Endothelial cell of umbilical vein (primary cell): ENCODE measurements around the gene DENND1A. TPM values are rescaled to one million over a fixed set of nuclear protein-coding genes. Genes with fewer than 3 reads are reported as not detected.

Source experiments
- BruUV-seq: library from RNA; stranded (reverse); fragments of 400-500 nt; replicated peaks from 2 replicates; lab custom pipeline; 2021; lab: Mats Ljungman, UMichigan
- CTCF ChIA-PET: fragments of 300-600, 350-600 bp; sonication (Branson Sonifier 250); formaldehyde crosslinking; loops from one replicate; lab custom pipeline; 2021; ENCODE audit warnings: antibody characterized with exemption, inconsistent platforms; lab: Charles Lee
- POLR2A ChIA-PET: fragments of 300-600, 350-600 bp; sonication (Branson Sonifier 250); formaldehyde crosslinking; loops from one replicate; lab custom pipeline; 2021; ENCODE audit warnings: antibody characterized with exemption, inconsistent platforms; lab: Charles Lee
- DNase-seq: peaks from one replicate; pipeline ENCODE4 v3.0.0-alpha.2; 2011; ENCODE audit warnings: low read depth, low spot score
- FAIRE-seq: peaks from 2 replicates; lab custom pipeline; 2011; peaks lifted over from hg19 to GRCh38; lab: Jason Lieb, UNC
- H2AFZ ChIP-seq: 2 replicates; pipeline ENCODE4 v1.6.0; 2012; ENCODE audit warnings: low read depth, low read length, control low read depth, inconsistent platforms
- H3K27ac ChIP-seq: 2 replicates; pipeline ENCODE4 v1.5.1; 2011; ENCODE audit warnings: low read depth, mild to moderate bottlenecking, control low read depth, low read length, moderate library complexity; ENCODE audit not compliant: insufficient read depth
- H3K27me3 ChIP-seq, 2 experiments: 2 replicates each; pipeline versions ENCODE4 v1.6.0 to v1.6.1; 2011; ENCODE audit warnings: low read length in 2 of 2, mixed read lengths in 1 of 2; ENCODE audit not compliant: control insufficient read depth in 2 of 2, insufficient read depth in 2 of 2
- H3K36me3 ChIP-seq, 2 experiments: 2 replicates in 1 of 2; 3 replicates in 1 of 2; pipeline ENCODE4 v1.5.1; 2011; ENCODE audit warnings: low read length in 2 of 2, mild to moderate bottlenecking in 1 of 2, moderate library complexity in 1 of 2; ENCODE audit not compliant: control insufficient read depth in 2 of 2, insufficient read depth in 2 of 2; ENCODE audit errors: extremely low read depth in 1 of 2
- H3K4me1 ChIP-seq: 3 replicates; pipeline ENCODE4 v1.5.1; 2011; ENCODE audit warnings: mild to moderate bottlenecking, low read length; ENCODE audit not compliant: control insufficient read depth, insufficient read depth; ENCODE audit errors: extremely low read depth
- H3K4me2 ChIP-seq: 2 replicates; pipeline ENCODE4 v1.6.1; 2011; ENCODE audit warnings: low read length, control low read depth, mixed read lengths; ENCODE audit not compliant: insufficient read depth
- H3K4me3 ChIP-seq, 3 experiments: fragments of 200-600 bp in 1 of 3; sonication (generic), shearing (Covaris generic) in 1 of 3; replicated peaks in 1 of 3; 2 replicates each; pipeline ENCODE4 v1.5.1; 2011 to 2016; ENCODE audit warnings: control low read depth in 3 of 3, low read length in 3 of 3, mild to moderate bottlenecking in 2 of 3, inconsistent platforms in 1 of 3, low read depth in 1 of 3, moderate library complexity in 1 of 3; ENCODE audit not compliant: insufficient read depth in 1 of 3
- H3K79me2 ChIP-seq: 2 replicates; pipeline ENCODE4 v1.6.0; 2012; ENCODE audit warnings: low read length, inconsistent platforms; ENCODE audit not compliant: control insufficient read depth, insufficient read depth
- H3K9ac ChIP-seq: replicated peaks from 2 replicates; pipeline ENCODE3; 2011; ENCODE audit warnings: low read length, control low read depth; ENCODE audit not compliant: insufficient read depth; ENCODE audit errors: extremely low read depth
- H3K9me1 ChIP-seq: replicated peaks from 3 replicates; pipeline ENCODE4 v1.6.0; 2011; ENCODE audit warnings: mild to moderate bottlenecking, low read length; ENCODE audit not compliant: control insufficient read depth, insufficient read depth; ENCODE audit errors: extremely low read depth
- H3K9me3 ChIP-seq: replicated peaks from 2 replicates; pipeline ENCODE4 v1.5.1; 2012; ENCODE audit warnings: low read length, inconsistent platforms; ENCODE audit not compliant: control insufficient read depth, insufficient read depth
- H4K20me1 ChIP-seq: replicated peaks from 2 replicates; pipeline ENCODE3; 2011; ENCODE audit warnings: mild to moderate bottlenecking, low read length; ENCODE audit not compliant: control insufficient read depth, insufficient read depth; ENCODE audit errors: extremely low read depth
- EZH2 ChIP-seq: IDR thresholded peaks from 2 replicates; pipeline ENCODE4 v1.6.1; 2012; ENCODE audit warnings: borderline replicate concordance, low read depth, mild to moderate bottlenecking, moderate library complexity, low read length, inconsistent platforms; ENCODE audit not compliant: severe bottlenecking
- FOS ChIP-seq: IDR thresholded peaks from 2 replicates; pipeline ENCODE4 v1.6.1; 2011; ENCODE audit warnings: mild to moderate bottlenecking, low read length, moderate library complexity, borderline replicate concordance; ENCODE audit not compliant: insufficient read depth
- GATA2 ChIP-seq: IDR thresholded peaks from 2 replicates; pipeline ENCODE4 v1.7.0; 2011; ENCODE audit warnings: low read depth, mild to moderate bottlenecking, moderate library complexity, mixed read lengths, low read length; ENCODE audit not compliant: insufficient read length, insufficient read depth
- JUN ChIP-seq: IDR thresholded peaks from 2 replicates; pipeline ENCODE4 v1.6.1; 2011; ENCODE audit warnings: borderline replicate concordance, low read depth; ENCODE audit not compliant: insufficient read length, insufficient read depth
- MYC ChIP-seq: IDR thresholded peaks from one replicate; pipeline ENCODE4 v1.6.1; 2011; ENCODE audit warnings: mild to moderate bottlenecking, low read depth, low read length
- POLR2A ChIP-seq: IDR thresholded peaks from 2 replicates; pipeline ENCODE4 v1.6.1; 2012; ENCODE audit warnings: low read depth, mild to moderate bottlenecking, control low read depth, low read length
- POLR2AphosphoS5 ChIP-seq: IDR thresholded peaks from 2 replicates; pipeline ENCODE4 v1.6.1; 2012; ENCODE audit warnings: low read depth, mild to moderate bottlenecking, control low read depth, low read length, moderate library complexity; ENCODE audit not compliant: insufficient read depth
- dilution Hi-C: fragments of 300-500 bp; cut with MboI; formaldehyde crosslinking; loops from one replicate; pipeline ENCODE4 v1.15.0; 2019; ENCODE audit warnings: low sequenced_read_pairs; ENCODE audit not compliant: extremely low pct_ligation_motif_present
- intact Hi-C: fragments of 100-400 bp; cut with micrococcal nuclease; formaldehyde crosslinking; loops from one replicate; pipeline ENCODE4 v1.10.0; 2022
- polyA plus RNA-seq, 4 experiments: library from polyadenylated mRNA; depleted of rRNA in 3 of 4; stranded (reverse) in 3 of 4; unstranded in 1 of 4; fragments of >200 nt; gene quantifications; 2 replicates each; pipeline versions ENCODE4 v1.2.1 to v1.2.3, GENCODE V29; 2011 to 2012; ENCODE audit warnings: missing spikeins in 1 of 4
- total RNA-seq: library from RNA; stranded (reverse); gene quantifications from 2 replicates; pipeline ENCODE4 v1.2.3, GENCODE V29; 2021
- TF ChIP-seq, protein P1 (sequence below), 2 donors: IDR thresholded peaks; 1 replicate in 1 of 2; 2 replicates in 1 of 2; pipeline ENCODE4 v1.5.1; 2011; ENCODE audit warnings: low read length in 2 of 2, mild to moderate bottlenecking in 2 of 2, moderate library complexity in 2 of 2, control low read depth in 1 of 2, inconsistent platforms in 1 of 2, low read depth in 1 of 2; ENCODE audit not compliant: insufficient read depth in 1 of 2; ENCODE audit errors: extremely low read depth in 1 of 2
- TF ChIP-seq, protein P2 (sequence below): IDR thresholded peaks from 2 replicates; pipeline ENCODE4 v1.6.1; 2011; ENCODE audit not compliant: insufficient read depth, insufficient read length

The DENND1A gene
- total and polyA plus RNA-seq, 2 donors (not counting 3 experiments of a cell fraction or from before 2014, with no cell fraction given) = 18.5 to 24.5 TPM

- no peak overlapping the region for H3K27ac ChIP-seq
- no peaks in the 10 kb centered on the region for H3K79me2 ChIP-seq
- H3K27me3 ChIP-seq = no peaks in the 10 kb centered on the region
- H3K4me1 ChIP-seq = no peaks in the 10 kb centered on the region
- no peaks in the 10 kb centered on the region for H3K9me1 ChIP-seq
- H4K20me1 ChIP-seq = no peaks in the 10 kb centered on the region
- dilution Hi-C loops = no loop called here
- no peak for FAIRE-seq
- H3K4me2 ChIP-seq = no peak overlapping the region
- no peak for TF ChIP-seq POLR2A
- TF ChIP-seq POLR2AphosphoS5 = no peak
- TF ChIP-seq GATA2 = no peak
- no peak for TF ChIP-seq FOS
- TF ChIP-seq, protein P1, sequence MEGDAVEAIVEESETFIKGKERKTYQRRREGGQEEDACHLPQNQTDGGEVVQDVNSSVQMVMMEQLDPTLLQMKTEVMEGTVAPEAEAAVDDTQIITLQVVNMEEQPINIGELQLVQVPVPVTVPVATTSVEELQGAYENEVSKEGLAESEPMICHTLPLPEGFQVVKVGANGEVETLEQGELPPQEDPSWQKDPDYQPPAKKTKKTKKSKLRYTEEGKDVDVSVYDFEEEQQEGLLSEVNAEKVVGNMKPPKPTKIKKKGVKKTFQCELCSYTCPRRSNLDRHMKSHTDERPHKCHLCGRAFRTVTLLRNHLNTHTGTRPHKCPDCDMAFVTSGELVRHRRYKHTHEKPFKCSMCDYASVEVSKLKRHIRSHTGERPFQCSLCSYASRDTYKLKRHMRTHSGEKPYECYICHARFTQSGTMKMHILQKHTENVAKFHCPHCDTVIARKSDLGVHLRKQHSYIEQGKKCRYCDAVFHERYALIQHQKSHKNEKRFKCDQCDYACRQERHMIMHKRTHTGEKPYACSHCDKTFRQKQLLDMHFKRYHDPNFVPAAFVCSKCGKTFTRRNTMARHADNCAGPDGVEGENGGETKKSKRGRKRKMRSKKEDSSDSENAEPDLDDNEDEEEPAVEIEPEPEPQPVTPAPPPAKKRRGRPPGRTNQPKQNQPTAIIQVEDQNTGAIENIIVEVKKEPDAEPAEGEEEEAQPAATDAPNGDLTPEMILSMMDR (IDR thresholded peaks at IDR 0.05; ENCODE audit: extremely low read depth in 1 of 2, insufficient read depth in 1 of 2, low read depth in 1 of 2, low read length in 2 of 2) = no peak
- no peak for TF ChIP-seq JUN
- no peak for TF ChIP-seq MYC
- TF ChIP-seq, protein P2, sequence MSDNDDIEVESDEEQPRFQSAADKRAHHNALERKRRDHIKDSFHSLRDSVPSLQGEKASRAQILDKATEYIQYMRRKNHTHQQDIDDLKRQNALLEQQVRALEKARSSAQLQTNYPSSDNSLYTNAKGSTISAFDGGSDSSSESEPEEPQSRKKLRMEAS = no peak
- TF ChIP-seq EZH2 = no peak
- intact Hi-C loops = no loop called here
- H2AFZ ChIP-seq = no peak overlapping the region
- H3K9me3 ChIP-seq = no peaks in the 10 kb centered on the region
- ChIA-PET POLR2A (no interaction called here), CTCF (no interaction called here)
- peaks cover 0 to 2% of the 10 kb centered on the region in 2 experiments for H3K36me3 ChIP-seq
- DNase-seq = no peak
- H3K9ac ChIP-seq = no peak overlapping the region
- no peak overlapping the region for H3K4me3 ChIP-seq
- no TSS peak for BruUV-seq
These were observed 323.8 kb downstream of the DENND1A start for GRCh38 chr9:123606141-123606540.
